ENCODE data around the gene SIX1.

DNA sequence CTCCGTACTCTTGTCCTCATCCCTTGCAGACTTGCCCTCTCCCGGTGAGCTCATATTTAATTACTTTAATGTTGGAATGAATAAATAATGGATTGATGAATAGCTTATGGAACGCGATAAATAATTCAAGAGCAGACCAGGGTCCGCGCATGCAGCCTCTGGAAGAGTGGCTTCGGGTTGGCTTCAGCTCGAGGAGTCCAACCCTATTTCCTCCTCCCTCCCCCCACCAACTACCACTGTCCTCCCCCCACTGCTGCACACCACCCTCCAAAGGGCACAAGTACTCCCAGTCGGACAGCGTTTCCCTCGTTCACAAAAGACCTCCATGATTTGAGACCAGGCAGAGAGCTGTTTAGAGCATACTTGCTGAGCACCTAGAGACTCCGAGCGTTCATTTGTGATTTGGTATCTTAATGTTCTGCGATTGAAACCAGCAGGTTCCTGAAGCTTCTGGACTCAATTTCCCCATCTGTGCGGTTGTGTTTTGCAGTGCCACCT lies 647 bp upstream of the SIX1 start:
- TF ChIP-seq, protein P1, sequence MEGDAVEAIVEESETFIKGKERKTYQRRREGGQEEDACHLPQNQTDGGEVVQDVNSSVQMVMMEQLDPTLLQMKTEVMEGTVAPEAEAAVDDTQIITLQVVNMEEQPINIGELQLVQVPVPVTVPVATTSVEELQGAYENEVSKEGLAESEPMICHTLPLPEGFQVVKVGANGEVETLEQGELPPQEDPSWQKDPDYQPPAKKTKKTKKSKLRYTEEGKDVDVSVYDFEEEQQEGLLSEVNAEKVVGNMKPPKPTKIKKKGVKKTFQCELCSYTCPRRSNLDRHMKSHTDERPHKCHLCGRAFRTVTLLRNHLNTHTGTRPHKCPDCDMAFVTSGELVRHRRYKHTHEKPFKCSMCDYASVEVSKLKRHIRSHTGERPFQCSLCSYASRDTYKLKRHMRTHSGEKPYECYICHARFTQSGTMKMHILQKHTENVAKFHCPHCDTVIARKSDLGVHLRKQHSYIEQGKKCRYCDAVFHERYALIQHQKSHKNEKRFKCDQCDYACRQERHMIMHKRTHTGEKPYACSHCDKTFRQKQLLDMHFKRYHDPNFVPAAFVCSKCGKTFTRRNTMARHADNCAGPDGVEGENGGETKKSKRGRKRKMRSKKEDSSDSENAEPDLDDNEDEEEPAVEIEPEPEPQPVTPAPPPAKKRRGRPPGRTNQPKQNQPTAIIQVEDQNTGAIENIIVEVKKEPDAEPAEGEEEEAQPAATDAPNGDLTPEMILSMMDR (IDR thresholded peaks at IDR 0.05): no peak
- no peak for TF ChIP-seq POLR2A (IDR thresholded peaks at IDR 0.05)

Data from lower leg skin (tissue), 3 donors.